GM12878 (cell line): ENCODE measurements around the gene SYTL5. TPM values are rescaled to one million over a fixed set of nuclear protein-coding genes. Genes with fewer than 3 reads are reported as not detected.

Experiments used
- ATAC-seq: fragments of 200-7000 bp; cut with Tn5 transposase; 3 replicates; pipeline ENCODE4 v1.9.1; 2020; ENCODE audit warnings: mild to moderate bottlenecking, moderate library complexity
- BruUV-seq: library from RNA; stranded (reverse); fragments of 400-500 nt; replicated peaks from 2 replicates; lab custom pipeline; 2021; lab: Mats Ljungman, UMichigan
- CTCF ChIA-PET: fragments of 300-600 bp; sonication (Branson Sonifier 250); formaldehyde crosslinking; extraction: SDS; loops from one replicate; lab custom pipeline; 2021; ENCODE audit warnings: inconsistent platforms; lab: Yijun Ruan, JAX
- POLR2A ChIA-PET: fragments of 350-600 bp; formaldehyde crosslinking; extraction: SDS; loops from one replicate; lab custom pipeline; 2021; ENCODE audit warnings: inconsistent platforms; lab: Charles Lee
- RAD21 ChIA-PET: fragments of 300-600 bp; sonication (Branson Sonifier 250); formaldehyde crosslinking; loops from one replicate; lab custom pipeline; 2023; ENCODE audit warnings: antibody characterized with exemption; ENCODE audit not compliant: unreplicated experiment; lab: Charles Lee
- SMC1A ChIA-PET: fragments of 300-600 bp; sonication (Branson Sonifier 250); formaldehyde crosslinking; loops from one replicate; lab custom pipeline; 2023; ENCODE audit not compliant: unreplicated experiment, uncharacterized antibody; lab: Charles Lee
- DNase-seq: peaks from one replicate; pipeline ENCODE4 v3.0.0-alpha.2; 2011; ENCODE audit warnings: low read depth, low spot score
- FAIRE-seq: peaks from 3 replicates; lab custom pipeline; 2011; peaks lifted over from hg19 to GRCh38; lab: Jason Lieb, UNC
- H2AFZ ChIP-seq: 2 replicates; pipeline ENCODE4 v1.6.0; 2011; ENCODE audit warnings: low read depth, low read length, control low read depth; ENCODE audit not compliant: control insufficient read depth
- H3K27ac ChIP-seq: 2 replicates; pipeline ENCODE4 v1.5.1; 2011; ENCODE audit warnings: control low read depth; ENCODE audit not compliant: control insufficient read depth, insufficient read depth
- H3K27me3 ChIP-seq, 2 experiments: replicated peaks in 1 of 2; 2 replicates each; pipeline versions ENCODE4 v1.6.0 to v1.6.1; 2011; ENCODE audit warnings: low read length in 1 of 2; ENCODE audit not compliant: control insufficient read depth in 2 of 2, insufficient read depth in 2 of 2
- H3K36me3 ChIP-seq, 2 experiments: 2 replicates each; pipeline ENCODE4 v1.5.1; 2011; ENCODE audit warnings: low read length in 1 of 2; ENCODE audit not compliant: control insufficient read depth in 2 of 2, insufficient read depth in 2 of 2
- H3K4me1 ChIP-seq: 2 replicates; pipeline ENCODE4 v1.6.1; 2011; ENCODE audit warnings: mild to moderate bottlenecking, low read length, moderate library complexity, mixed read lengths; ENCODE audit not compliant: control insufficient read depth, insufficient read depth
- H3K4me2 ChIP-seq: 2 replicates; pipeline ENCODE4 v1.6.0; 2011; ENCODE audit warnings: control low read depth; ENCODE audit not compliant: control insufficient read depth, insufficient read depth
- H3K4me3 ChIP-seq: fragments of 200-600 bp; sonication (generic); 2 replicates; pipeline ENCODE4 v1.5.1; 2016
- H3K79me2 ChIP-seq: 2 replicates; pipeline ENCODE4 v1.6.0; 2011; ENCODE audit warnings: low read length; ENCODE audit not compliant: control insufficient read depth, insufficient read depth
- H3K9ac ChIP-seq: 2 replicates; pipeline ENCODE4 v1.8.0; 2011; ENCODE audit warnings: low read length, control low read depth, mixed read lengths; ENCODE audit not compliant: control insufficient read depth, insufficient read depth
- H3K9me3 ChIP-seq: replicated peaks from 3 replicates; pipeline ENCODE4 v1.5.1; 2011; ENCODE audit warnings: mild to moderate bottlenecking, low read length; ENCODE audit not compliant: control insufficient read depth, insufficient read depth
- H4K20me1 ChIP-seq: 2 replicates; pipeline ENCODE4 v1.6.0; 2011; ENCODE audit not compliant: control insufficient read depth, insufficient read depth
- BCLAF1 ChIP-seq: fragments of 450-650 bp; IDR thresholded peaks from 2 replicates; pipeline ENCODE4 v1.6.1; 2017; ENCODE audit warnings: antibody characterized with exemption, mild to moderate bottlenecking, moderate library complexity
- CBFB ChIP-seq: IDR thresholded peaks from 2 replicates; pipeline ENCODE4 v1.6.1; 2016; ENCODE audit warnings: antibody characterized with exemption, low read depth
- NFXL1 ChIP-seq: fragments of 450-650 bp; IDR thresholded peaks from 2 replicates; pipeline ENCODE4 v1.6.1; 2017; ENCODE audit warnings: antibody characterized with exemption, mild to moderate bottlenecking, borderline replicate concordance
- REST ChIP-seq: IDR thresholded peaks from 2 replicates; pipeline ENCODE4 v1.6.1; 2012; ENCODE audit warnings: mild to moderate bottlenecking, low read depth, low read length
- SIX5 ChIP-seq: IDR thresholded peaks from 2 replicates; pipeline ENCODE4 v1.6.1; 2011; ENCODE audit warnings: mild to moderate bottlenecking, low read depth, low read length, moderate library complexity; ENCODE audit not compliant: severe bottlenecking
- SMARCA5 ChIP-seq: fragments of 450-650 bp; IDR thresholded peaks from 2 replicates; pipeline ENCODE4 v1.6.1; 2017; ENCODE audit warnings: mild to moderate bottlenecking
- STAT1 ChIP-seq: fragments of 450-650 bp; conservative IDR thresholded peaks from 2 replicates; pipeline ENCODE4 v1.6.1; 2014; ENCODE audit warnings: antibody characterized with exemption, mild to moderate bottlenecking
- TCF7 ChIP-seq: IDR thresholded peaks from 2 replicates; pipeline ENCODE4 v1.6.1; 2014; ENCODE audit warnings: antibody characterized with exemption, borderline replicate concordance
- USF2 ChIP-seq: IDR thresholded peaks from 2 replicates; pipeline ENCODE4 v1.6.1; 2011; ENCODE audit warnings: low read depth, low read length, improper control_type of control experiment, borderline replicate concordance
- ZNF592 ChIP-seq: fragments of 450-650 bp; IDR thresholded peaks from 2 replicates; pipeline ENCODE4 v1.6.1; 2017; ENCODE audit warnings: mild to moderate bottlenecking, moderate library complexity
- WGBS: methylation state at CpG from one replicate; pipeline ENCODE4 v1.1.6; 2016; ENCODE audit warnings: low lambda C conversion rate; ENCODE audit not compliant: insufficient replicate concordance, insufficient coverage; ENCODE audit errors: missing lambda C conversion rate; 5-methylcytosine and 5-hydroxymethylcytosine counted together
- in situ Hi-C: fragments of 300-500 bp; cut with MboI; formaldehyde crosslinking; loops from 9 replicates; pipeline ENCODE4 v1.14.3; 2018; ENCODE audit warnings: mixed read lengths
- intact Hi-C: fragments of 100-400 bp; cut with micrococcal nuclease; formaldehyde crosslinking; loops from one replicate; pipeline ENCODE4 v1.14.2; 2022; ENCODE audit not compliant: unreplicated experiment
- polyA plus RNA-seq, 11 experiments: library from polyadenylated mRNA; depleted of rRNA in 4 of 11; unstranded in 6 of 11; stranded (reverse) in 5 of 11; fragments of >200 nt; fragmentation: Nextera tagmentation in 4 of 11; fragmentation: Illumina TruSeq in 1 of 11; extraction: Ambion mirVana in 4 of 11; extraction: Trizol in 1 of 11; gene quantifications; 1 replicate in 1 of 11; 2 replicates in 10 of 11; pipeline versions ENCODE4 v1.2.1 to v1.2.3, GENCODE V29; 2011 to 2016; ENCODE audit warnings: inconsistent platforms in 2 of 11, missing spikeins in 2 of 11, low read depth in 1 of 11
- total RNA-seq, 4 experiments: library from RNA; depleted of rRNA in 3 of 4; stranded (reverse); fragments of >200 nt in 3 of 4; fragmentation: Illumina TruSeq in 1 of 4; extraction: Trizol in 1 of 4; gene quantifications; 2 replicates each; pipeline versions ENCODE4 v1.2.1 to v1.2.3, GENCODE V29; 2013 to 2021

SYTL5 gene
- total and polyA plus RNA-seq, 10 of the 15 experiments (the other 5 are each of a cell fraction or from before 2014, with no cell fraction given), result 0.01 to 0.20 (median 0.04) TPM; not detected in 3

- Histone ChIP-seq H3K4me2 (no peak overlapping the region), H3K4me3 (no peak overlapping the region), H3K27me3 (no peaks in the 10 kb centered on the region), H3K4me1 (no peaks in the 10 kb centered on the region), H2AFZ (no peak overlapping the region), H3K36me3 (no peaks in the 10 kb centered on the region), H4K20me1 (no peaks in the 10 kb centered on the region), H3K27ac (no peak overlapping the region), H3K9ac (no peak overlapping the region), H3K9me3 (no peaks in the 10 kb centered on the region), H3K79me2 (no peaks in the 10 kb centered on the region)
- WGBS, result 46% methylated on average over 15 of the region's 15 CpGs
- POLR2A ChIA-PET, result no interaction called here
- in situ Hi-C loops (no loop called here), intact Hi-C loops (no loop called here)
- FAIRE-seq, result no peak
- no peak for DNase-seq
- BruUV-seq, result no TSS peak
- RAD21 ChIA-PET, result no interaction called here
- no peak for ATAC-seq
- CTCF ChIA-PET, result interaction anchor here (2.6 kb wide), 1 partner anchor 207 kb away, joined by 6 read pairs; no protein-coding TSS in a partner anchor
- SMC1A ChIA-PET, result interaction anchor here (0.9 to 1.0 kb wide), 2 partner anchors 33 to 145 kb away, joined by 3 to 4 read pairs; no protein-coding TSS in a partner anchor
- TF ChIP-seq REST (no peak), SMARCA5 (no peak), BCLAF1 (no peak), USF2 (no peak), STAT1 (no peak), SIX5 (no peak), TCF7 (no peak), CBFB (no peak), ZNF592 (no peak), NFXL1 (no peak)
Measured at GRCh38 chrX:37959212-37960021, 46.9 kb upstream of the SYTL5 start.
